Liver (tissue), 9 donors: Measurements from ENCODE around the gene PVALEF. TPM values are rescaled to one million over a fixed set of nuclear protein-coding genes. Genes with fewer than 3 reads are reported as not detected.
"Not testable (repeated sequence)": the region's sequence is repeated elsewhere in the genome, so short reads cannot be mapped to it uniquely, and the experiment has no call there.

Experiments used
- DNase-seq: peaks from one replicate; pipeline ENCODE4 v3.0.0-alpha.2; 2017; ENCODE audit warnings: low spot score
- H3K27ac ChIP-seq, 2 donors: one replicate each; pipeline ENCODE4 v1.7.0; 2013; ENCODE audit warnings: inconsistent platforms in 2 of 2, low read length in 2 of 2, control low read depth in 1 of 2, low read depth in 1 of 2, mild to moderate bottlenecking in 1 of 2
- H3K27me3 ChIP-seq, 4 donors: one replicate each; pipeline versions ENCODE4 v1.6.1 to v1.7.0; 2013; ENCODE audit warnings: low read length in 3 of 4, inconsistent platforms in 1 of 4, mild to moderate bottlenecking in 1 of 4, moderate library complexity in 1 of 4; ENCODE audit not compliant: control insufficient read depth in 4 of 4, insufficient read depth in 4 of 4
- H3K36me3 ChIP-seq, 4 donors: one replicate each; pipeline versions ENCODE4 v1.6.1 to v1.7.0; 2013; ENCODE audit warnings: low read length in 3 of 4, mild to moderate bottlenecking in 3 of 4, low read depth in 1 of 4, moderate library complexity in 1 of 4; ENCODE audit not compliant: control insufficient read depth in 4 of 4, insufficient read depth in 3 of 4
- H3K4me1 ChIP-seq, 4 donors: one replicate each; pipeline versions ENCODE4 v1.6.1 to v1.7.0; 2013; ENCODE audit warnings: low read length in 3 of 4, mild to moderate bottlenecking in 3 of 4, moderate library complexity in 1 of 4; ENCODE audit not compliant: control insufficient read depth in 4 of 4, insufficient read depth in 4 of 4
- H3K4me3 ChIP-seq, 3 donors: one replicate each; pipeline versions ENCODE4 v1.6.1 to v1.7.0; 2013; ENCODE audit warnings: low read length in 3 of 3, control low read depth in 1 of 3, low read depth in 1 of 3, mild to moderate bottlenecking in 1 of 3
- H3K9ac ChIP-seq, 2 donors: one replicate each; pipeline ENCODE4 v1.7.0; 2013; ENCODE audit warnings: low read length in 2 of 2, mild to moderate bottlenecking in 2 of 2, moderate library complexity in 2 of 2, control low read depth in 1 of 2, low read depth in 1 of 2
- H3K9me3 ChIP-seq, 4 donors: one replicate each; pipeline versions ENCODE4 v1.6.1 to v1.7.0; 2013; ENCODE audit warnings: low read length in 3 of 4; ENCODE audit not compliant: control insufficient read depth in 4 of 4
- ATF3 ChIP-seq: IDR thresholded peaks from 2 replicates; pipeline ENCODE4 v1.6.1; 2016; ENCODE audit warnings: antibody characterized with exemption
- CTCF ChIP-seq: fragments of 150-350 bp; IDR thresholded peaks from 2 replicates; pipeline ENCODE4 v1.5.1; 2017; ENCODE audit warnings: improper control_type of control experiment, low read depth, low read length; ENCODE audit not compliant: missing input control
- EGR1 ChIP-seq, 2 donors: IDR thresholded peaks; 2 replicates each; pipeline ENCODE4 v1.6.1; 2016 to 2018; ENCODE audit warnings: antibody characterized with exemption in 2 of 2, low read depth in 2 of 2
- FOXA1 ChIP-seq: IDR thresholded peaks from 2 replicates; pipeline ENCODE4 v1.6.1; 2016; ENCODE audit warnings: antibody characterized with exemption
- FOXA2 ChIP-seq: IDR thresholded peaks from 2 replicates; pipeline ENCODE4 v1.6.1; 2016; ENCODE audit warnings: antibody characterized with exemption
- GABPA ChIP-seq, 2 donors: IDR thresholded peaks in 1 of 2; conservative IDR thresholded peaks in 1 of 2; 2 replicates each; pipeline ENCODE4 v1.6.1; 2016; ENCODE audit warnings: antibody characterized with exemption in 2 of 2, mild to moderate bottlenecking in 1 of 2, moderate library complexity in 1 of 2
- HNF4A ChIP-seq, 2 donors: conservative IDR thresholded peaks; 2 replicates each; pipeline ENCODE4 v1.6.1; 2016; ENCODE audit warnings: antibody characterized with exemption in 2 of 2, mild to moderate bottlenecking in 2 of 2
- HNF4G ChIP-seq: IDR thresholded peaks from 2 replicates; pipeline ENCODE4 v1.6.1; 2016; ENCODE audit warnings: antibody characterized with exemption
- JUND ChIP-seq, 2 donors: IDR thresholded peaks; 2 replicates each; pipeline ENCODE4 v1.6.1; 2016; ENCODE audit warnings: antibody characterized with exemption in 2 of 2
- MAX ChIP-seq: IDR thresholded peaks from 2 replicates; pipeline ENCODE4 v1.6.1; 2016; ENCODE audit warnings: antibody characterized with exemption
- NR2F2 ChIP-seq: IDR thresholded peaks from 2 replicates; pipeline ENCODE4 v1.6.1; 2016; ENCODE audit warnings: antibody characterized with exemption
- RAD21 ChIP-seq, 2 donors: IDR thresholded peaks; 2 replicates each; pipeline ENCODE4 v1.6.1; 2016; ENCODE audit warnings: antibody characterized with exemption in 2 of 2, mild to moderate bottlenecking in 2 of 2
- REST ChIP-seq: IDR thresholded peaks from 2 replicates; pipeline ENCODE4 v1.6.1; 2016; ENCODE audit warnings: antibody characterized with exemption, mild to moderate bottlenecking
- RXRA ChIP-seq, 2 donors: IDR thresholded peaks; 2 replicates each; pipeline ENCODE4 v1.6.1; 2017 to 2018; ENCODE audit warnings: antibody characterized with exemption in 2 of 2, mild to moderate bottlenecking in 1 of 2
- SP1 ChIP-seq: IDR thresholded peaks from 2 replicates; pipeline ENCODE4 v1.6.1; 2018; ENCODE audit warnings: antibody characterized with exemption, mild to moderate bottlenecking
- TAF1 ChIP-seq: conservative IDR thresholded peaks from 2 replicates; pipeline ENCODE4 v1.6.1; 2016; ENCODE audit warnings: antibody characterized with exemption, mild to moderate bottlenecking
- YY1 ChIP-seq: IDR thresholded peaks from 2 replicates; pipeline ENCODE4 v1.6.1; 2016; ENCODE audit warnings: antibody characterized with exemption, mild to moderate bottlenecking
- ZBTB33 ChIP-seq: IDR thresholded peaks from 2 replicates; pipeline ENCODE4 v1.6.1; 2016; ENCODE audit warnings: antibody characterized with exemption
- WGBS: extraction: QIAGEN DNeasy Blood & Tissue Kit; methylation state at CpG from one replicate; pipeline ENCODE4 v1.1.7; 2013; 5-methylcytosine and 5-hydroxymethylcytosine counted together
- polyA plus RNA-seq, 2 donors: library from polyadenylated mRNA; stranded (reverse) in 1 of 2; unstranded in 1 of 2; fragments of 200-250 nt in 1 of 2; fragments of >200 nt in 1 of 2; fragmentation: Nextera tagmentation in 1 of 2; extraction: Ambion mirVana in 1 of 2; gene quantifications; one replicate each; pipeline versions ENCODE4 v1.2.1 to v1.2.3, GENCODE V29; 2013 to 2015
- total RNA-seq, 2 donors: library from RNA; depleted of rRNA; stranded (reverse); fragments of >200 nt; gene quantifications; one replicate each; pipeline ENCODE4 v1.2.3, GENCODE V29; 2014
- donor health status: healthy.
- donor health status: healthy.
- donor health status: healthy.
- donor health status: healthy.
- donor health status: healthy.

PVALEF gene
- total and polyA plus RNA-seq, 4 donors, result not detected

GRCh38 chr17:81223762-81224130 lies 58.4 kb downstream of the PVALEF start:
- TF ChIP-seq ZBTB33 (no peak), GABPA (IDR thresholded peaks at IDR 0.05 in 1 of 2, conservative IDR thresholded peaks at IDR 0.05 in 1 of 2) (no peak), RXRA (IDR thresholded peaks at IDR 0.05) (no peak), REST (no peak), SP1 (no peak), HNF4G (no peak), FOXA2 (no peak), MAX (no peak), NR2F2 (no peak), CTCF (no peak), RAD21 (IDR thresholded peaks at IDR 0.05) (no peak), YY1 (no peak), JUND (IDR thresholded peaks at IDR 0.05) (no peak), ATF3 (no peak), HNF4A (conservative IDR thresholded peaks at IDR 0.05) (no peak), EGR1 (IDR thresholded peaks at IDR 0.05; ENCODE audit: low read depth in 2 of 2) (no peak), FOXA1 (no peak), TAF1 (no peak)
- Histone ChIP-seq H3K9ac (peak overlapping the region in 1 of 2 donors; percentile 47), H3K9me3 (no peaks in the 10 kb centered on the region), H3K4me1 (peaks cover 10 to 25% (median 13%) of the 10 kb centered on the region in 4 donors), H3K36me3 (no peaks in the 10 kb centered on the region), H3K27me3 (no peaks in the 10 kb centered on the region), H3K27ac (no peak overlapping the region), H3K4me3 (peak overlapping the region in 1 of 3 donors; percentile 46)
- WGBS, result 27% methylated on average over 11 of the region's 11 CpGs
- no peak for DNase-seq

GRCh38 chr17:81227630-81228029 lies 62.3 kb downstream of the PVALEF start:
- 63% methylated on average over 2 of the region's 2 CpGs for WGBS
- not testable (repeated sequence) for DNase-seq, H3K9me3 ChIP-seq

More at GRCh38 chr17:81227630-81228029, 62.3 kb downstream of the PVALEF start:
- not testable (repeated sequence) for H3K9ac ChIP-seq, H3K4me3 ChIP-seq, H3K27ac ChIP-seq, H3K27me3 ChIP-seq
- peaks cover 4 to 14% (median 6%) of the 10 kb centered on the region in 4 donors for H3K4me1 ChIP-seq
- H3K36me3 ChIP-seq, result peaks cover 5 to 28% (median 11%) of the 10 kb centered on the region in 4 donors
